Liver (tissue), 9 donors: ENCODE data around the gene MOSPD3. TPM values are rescaled to one million over a fixed set of nuclear protein-coding genes. Genes with fewer than 3 reads are reported as not detected.

Experiments used
- DNase-seq: peaks from one replicate; pipeline ENCODE4 v3.0.0-alpha.2; 2017; ENCODE audit warnings: low spot score
- H3K27ac ChIP-seq, 2 donors: one replicate each; pipeline ENCODE4 v1.7.0; 2013; ENCODE audit warnings: inconsistent platforms in 2 of 2, low read length in 2 of 2, control low read depth in 1 of 2, low read depth in 1 of 2, mild to moderate bottlenecking in 1 of 2
- H3K27me3 ChIP-seq, 4 donors: one replicate each; pipeline versions ENCODE4 v1.6.1 to v1.7.0; 2013; ENCODE audit warnings: low read length in 3 of 4, inconsistent platforms in 1 of 4, mild to moderate bottlenecking in 1 of 4, moderate library complexity in 1 of 4; ENCODE audit not compliant: control insufficient read depth in 4 of 4, insufficient read depth in 4 of 4
- H3K36me3 ChIP-seq, 4 donors: one replicate each; pipeline versions ENCODE4 v1.6.1 to v1.7.0; 2013; ENCODE audit warnings: low read length in 3 of 4, mild to moderate bottlenecking in 3 of 4, low read depth in 1 of 4, moderate library complexity in 1 of 4; ENCODE audit not compliant: control insufficient read depth in 4 of 4, insufficient read depth in 3 of 4
- H3K4me1 ChIP-seq, 4 donors: one replicate each; pipeline versions ENCODE4 v1.6.1 to v1.7.0; 2013; ENCODE audit warnings: low read length in 3 of 4, mild to moderate bottlenecking in 3 of 4, moderate library complexity in 1 of 4; ENCODE audit not compliant: control insufficient read depth in 4 of 4, insufficient read depth in 4 of 4
- H3K4me3 ChIP-seq, 3 donors: one replicate each; pipeline versions ENCODE4 v1.6.1 to v1.7.0; 2013; ENCODE audit warnings: low read length in 3 of 3, control low read depth in 1 of 3, low read depth in 1 of 3, mild to moderate bottlenecking in 1 of 3
- H3K9ac ChIP-seq, 2 donors: one replicate each; pipeline ENCODE4 v1.7.0; 2013; ENCODE audit warnings: low read length in 2 of 2, mild to moderate bottlenecking in 2 of 2, moderate library complexity in 2 of 2, control low read depth in 1 of 2, low read depth in 1 of 2
- H3K9me3 ChIP-seq, 4 donors: one replicate each; pipeline versions ENCODE4 v1.6.1 to v1.7.0; 2013; ENCODE audit warnings: low read length in 3 of 4; ENCODE audit not compliant: control insufficient read depth in 4 of 4
- EGR1 ChIP-seq, 2 donors: IDR thresholded peaks; 2 replicates each; pipeline ENCODE4 v1.6.1; 2016 to 2018; ENCODE audit warnings: antibody characterized with exemption in 2 of 2, low read depth in 2 of 2
- FOXA1 ChIP-seq: IDR thresholded peaks from 2 replicates; pipeline ENCODE4 v1.6.1; 2016; ENCODE audit warnings: antibody characterized with exemption
- FOXA2 ChIP-seq: IDR thresholded peaks from 2 replicates; pipeline ENCODE4 v1.6.1; 2016; ENCODE audit warnings: antibody characterized with exemption
- GABPA ChIP-seq, 2 donors: IDR thresholded peaks in 1 of 2; conservative IDR thresholded peaks in 1 of 2; 2 replicates each; pipeline ENCODE4 v1.6.1; 2016; ENCODE audit warnings: antibody characterized with exemption in 2 of 2, mild to moderate bottlenecking in 1 of 2, moderate library complexity in 1 of 2
- HNF4A ChIP-seq, 2 donors: conservative IDR thresholded peaks; 2 replicates each; pipeline ENCODE4 v1.6.1; 2016; ENCODE audit warnings: antibody characterized with exemption in 2 of 2, mild to moderate bottlenecking in 2 of 2
- HNF4G ChIP-seq: IDR thresholded peaks from 2 replicates; pipeline ENCODE4 v1.6.1; 2016; ENCODE audit warnings: antibody characterized with exemption
- JUND ChIP-seq, 2 donors: IDR thresholded peaks; 2 replicates each; pipeline ENCODE4 v1.6.1; 2016; ENCODE audit warnings: antibody characterized with exemption in 2 of 2
- NR2F2 ChIP-seq: IDR thresholded peaks from 2 replicates; pipeline ENCODE4 v1.6.1; 2016; ENCODE audit warnings: antibody characterized with exemption
- RAD21 ChIP-seq, 2 donors: IDR thresholded peaks; 2 replicates each; pipeline ENCODE4 v1.6.1; 2016; ENCODE audit warnings: antibody characterized with exemption in 2 of 2, mild to moderate bottlenecking in 2 of 2
- RXRA ChIP-seq, 2 donors: IDR thresholded peaks; 2 replicates each; pipeline ENCODE4 v1.6.1; 2017 to 2018; ENCODE audit warnings: antibody characterized with exemption in 2 of 2, mild to moderate bottlenecking in 1 of 2
- SP1 ChIP-seq: IDR thresholded peaks from 2 replicates; pipeline ENCODE4 v1.6.1; 2018; ENCODE audit warnings: antibody characterized with exemption, mild to moderate bottlenecking
- TAF1 ChIP-seq: conservative IDR thresholded peaks from 2 replicates; pipeline ENCODE4 v1.6.1; 2016; ENCODE audit warnings: antibody characterized with exemption, mild to moderate bottlenecking
- YY1 ChIP-seq: IDR thresholded peaks from 2 replicates; pipeline ENCODE4 v1.6.1; 2016; ENCODE audit warnings: antibody characterized with exemption, mild to moderate bottlenecking
- WGBS: extraction: QIAGEN DNeasy Blood & Tissue Kit; methylation state at CpG from one replicate; pipeline ENCODE4 v1.1.7; 2013; 5-methylcytosine and 5-hydroxymethylcytosine counted together
- polyA plus RNA-seq, 2 donors: library from polyadenylated mRNA; stranded (reverse) in 1 of 2; unstranded in 1 of 2; fragments of 200-250 nt in 1 of 2; fragments of >200 nt in 1 of 2; fragmentation: Nextera tagmentation in 1 of 2; extraction: Ambion mirVana in 1 of 2; gene quantifications; one replicate each; pipeline versions ENCODE4 v1.2.1 to v1.2.3, GENCODE V29; 2013 to 2015
- total RNA-seq, 2 donors: library from RNA; depleted of rRNA; stranded (reverse); fragments of >200 nt; gene quantifications; one replicate each; pipeline ENCODE4 v1.2.3, GENCODE V29; 2014
- TF ChIP-seq, protein P1 (sequence below): IDR thresholded peaks from 2 replicates; pipeline ENCODE4 v1.6.1; 2016; ENCODE audit warnings: antibody characterized with exemption
- TF ChIP-seq, protein P2 (sequence below): fragments of 150-350 bp; IDR thresholded peaks from 2 replicates; pipeline ENCODE4 v1.5.1; 2017; ENCODE audit warnings: improper control_type of control experiment, low read depth, low read length; ENCODE audit not compliant: missing input control
- TF ChIP-seq, protein P3 (sequence below): IDR thresholded peaks from 2 replicates; pipeline ENCODE4 v1.6.1; 2016; ENCODE audit warnings: antibody characterized with exemption
- TF ChIP-seq, protein P4 (sequence below): IDR thresholded peaks from 2 replicates; pipeline ENCODE4 v1.6.1; 2016; ENCODE audit warnings: antibody characterized with exemption, mild to moderate bottlenecking
- TF ChIP-seq, protein P5 (sequence below): IDR thresholded peaks from 2 replicates; pipeline ENCODE4 v1.6.1; 2016; ENCODE audit warnings: antibody characterized with exemption
- donor health status: healthy.
- donor health status: healthy.
- donor health status: healthy.
- donor health status: healthy.
- donor health status: healthy.

The MOSPD3 gene
- total and polyA plus RNA-seq, 4 donors = 3.5 to 15.7 (median 8.6) TPM

DNA sequence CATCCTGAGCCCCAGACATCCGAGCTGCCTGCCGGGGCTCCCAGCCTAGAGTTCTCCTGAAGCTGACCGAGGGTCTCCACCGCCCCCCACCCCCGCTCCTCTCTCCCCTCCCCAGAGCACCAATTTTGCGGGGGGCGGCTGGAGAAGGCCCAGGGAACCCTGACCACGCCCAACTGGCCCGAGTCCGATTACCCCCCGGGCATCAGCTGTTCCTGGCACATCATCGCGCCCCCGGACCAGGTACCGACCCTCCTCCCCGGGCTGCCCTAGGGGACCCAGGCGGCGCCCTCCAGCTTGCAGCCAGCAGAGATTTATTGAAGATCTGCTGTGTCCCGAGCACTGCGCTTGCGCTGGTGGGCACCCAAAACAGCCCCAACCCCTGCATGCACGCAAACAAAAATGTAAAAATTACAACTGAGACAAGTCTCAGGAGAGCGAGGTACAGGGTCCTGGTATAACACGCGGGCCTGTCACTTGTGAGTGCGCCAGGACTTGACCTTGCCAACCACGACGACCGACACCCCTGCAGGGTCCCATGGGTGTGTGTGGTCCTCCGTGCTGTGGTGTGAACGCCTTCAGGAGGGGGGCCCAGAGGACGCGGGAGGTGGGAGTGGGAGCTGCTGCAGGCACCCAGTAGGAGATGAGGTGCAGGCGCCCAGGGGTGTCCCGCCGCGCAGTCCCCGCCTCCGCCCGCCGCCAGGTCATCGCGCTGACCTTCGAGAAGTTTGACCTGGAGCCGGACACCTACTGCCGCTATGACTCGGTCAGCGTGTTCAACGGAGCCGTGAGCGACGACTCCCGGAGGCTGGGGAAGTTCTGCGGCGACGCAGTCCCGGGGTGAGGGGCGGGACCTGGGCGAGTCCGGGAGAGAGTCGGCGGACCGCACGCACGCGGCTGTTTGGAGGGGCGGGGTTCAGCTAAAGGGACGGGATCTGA is 7.1 kb upstream of the MOSPD3 start:
- peak overlapping the region; percentile 60 to 67 for H3K27ac ChIP-seq
- no peak overlapping the region for H3K9ac ChIP-seq
- no peaks in the 10 kb centered on the region for H3K9me3 ChIP-seq
- no peaks in the 10 kb centered on the region for H3K27me3 ChIP-seq
- peak overlapping the region in 2 of 3 donors; percentile 64 to 74 for H3K4me3 ChIP-seq
- DNase-seq = no peak
- TF ChIP-seq, protein P1, sequence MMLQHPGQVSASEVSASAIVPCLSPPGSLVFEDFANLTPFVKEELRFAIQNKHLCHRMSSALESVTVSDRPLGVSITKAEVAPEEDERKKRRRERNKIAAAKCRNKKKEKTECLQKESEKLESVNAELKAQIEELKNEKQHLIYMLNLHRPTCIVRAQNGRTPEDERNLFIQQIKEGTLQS = no peak
- TF ChIP-seq JUND (IDR thresholded peaks at IDR 0.05) (no peak), HNF4G (no peak), NR2F2 (no peak), SP1 (peak; percentile 17), HNF4A (conservative IDR thresholded peaks at IDR 0.05) (peak in 1 of 2 donors; percentile 11), TAF1 (no peak), FOXA2 (no peak)
- TF ChIP-seq, protein P2, sequence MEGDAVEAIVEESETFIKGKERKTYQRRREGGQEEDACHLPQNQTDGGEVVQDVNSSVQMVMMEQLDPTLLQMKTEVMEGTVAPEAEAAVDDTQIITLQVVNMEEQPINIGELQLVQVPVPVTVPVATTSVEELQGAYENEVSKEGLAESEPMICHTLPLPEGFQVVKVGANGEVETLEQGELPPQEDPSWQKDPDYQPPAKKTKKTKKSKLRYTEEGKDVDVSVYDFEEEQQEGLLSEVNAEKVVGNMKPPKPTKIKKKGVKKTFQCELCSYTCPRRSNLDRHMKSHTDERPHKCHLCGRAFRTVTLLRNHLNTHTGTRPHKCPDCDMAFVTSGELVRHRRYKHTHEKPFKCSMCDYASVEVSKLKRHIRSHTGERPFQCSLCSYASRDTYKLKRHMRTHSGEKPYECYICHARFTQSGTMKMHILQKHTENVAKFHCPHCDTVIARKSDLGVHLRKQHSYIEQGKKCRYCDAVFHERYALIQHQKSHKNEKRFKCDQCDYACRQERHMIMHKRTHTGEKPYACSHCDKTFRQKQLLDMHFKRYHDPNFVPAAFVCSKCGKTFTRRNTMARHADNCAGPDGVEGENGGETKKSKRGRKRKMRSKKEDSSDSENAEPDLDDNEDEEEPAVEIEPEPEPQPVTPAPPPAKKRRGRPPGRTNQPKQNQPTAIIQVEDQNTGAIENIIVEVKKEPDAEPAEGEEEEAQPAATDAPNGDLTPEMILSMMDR = no peak
- TF ChIP-seq, protein P3, sequence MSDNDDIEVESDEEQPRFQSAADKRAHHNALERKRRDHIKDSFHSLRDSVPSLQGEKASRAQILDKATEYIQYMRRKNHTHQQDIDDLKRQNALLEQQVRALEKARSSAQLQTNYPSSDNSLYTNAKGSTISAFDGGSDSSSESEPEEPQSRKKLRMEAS = peak; percentile 22
- 10% methylated on average over 68 of the region's 68 CpGs for WGBS
- no peaks in the 10 kb centered on the region for H3K36me3 ChIP-seq
- H3K4me1 ChIP-seq = peaks cover 8 to 37% (median 21%) of the 10 kb centered on the region in 4 donors

DNA sequence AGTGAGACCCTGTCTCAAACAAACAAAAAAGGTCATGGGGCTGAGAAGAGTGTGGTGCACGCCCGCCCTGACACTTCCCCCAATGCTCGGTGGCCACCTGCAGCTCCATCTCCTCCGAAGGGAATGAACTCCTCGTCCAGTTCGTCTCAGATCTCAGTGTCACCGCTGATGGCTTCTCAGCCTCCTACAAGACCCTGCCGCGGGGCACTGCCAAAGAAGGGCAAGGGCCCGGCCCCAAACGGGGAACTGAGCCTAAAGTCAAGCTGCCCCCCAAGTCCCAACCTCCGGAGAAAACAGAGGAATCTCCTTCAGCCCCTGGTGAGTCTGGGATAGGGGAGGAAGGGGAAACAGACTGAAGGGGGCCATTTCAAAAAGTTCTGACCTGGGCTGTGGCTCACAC is 6.0 kb upstream of the MOSPD3 start:
- Histone ChIP-seq H3K9ac (no peak overlapping the region), H3K9me3 (no peaks in the 10 kb centered on the region), H3K36me3 (no peaks in the 10 kb centered on the region), H3K27ac (peak overlapping the region in 1 of 2 donors; percentile 60), H3K4me3 (no peak overlapping the region), H3K27me3 (no peaks in the 10 kb centered on the region), H3K4me1 (peaks cover 8 to 39% (median 22%) of the 10 kb centered on the region in 4 donors)
- no peak for TF ChIP-seq TAF1
- TF ChIP-seq RAD21 (IDR thresholded peaks at IDR 0.05) = no peak
- TF ChIP-seq, protein P1 = no peak
- no peak for TF ChIP-seq JUND (IDR thresholded peaks at IDR 0.05)
- TF ChIP-seq FOXA1 = no peak
- TF ChIP-seq EGR1 (IDR thresholded peaks at IDR 0.05; ENCODE audit: low read depth in 2 of 2) = no peak
- TF ChIP-seq, protein P4, sequence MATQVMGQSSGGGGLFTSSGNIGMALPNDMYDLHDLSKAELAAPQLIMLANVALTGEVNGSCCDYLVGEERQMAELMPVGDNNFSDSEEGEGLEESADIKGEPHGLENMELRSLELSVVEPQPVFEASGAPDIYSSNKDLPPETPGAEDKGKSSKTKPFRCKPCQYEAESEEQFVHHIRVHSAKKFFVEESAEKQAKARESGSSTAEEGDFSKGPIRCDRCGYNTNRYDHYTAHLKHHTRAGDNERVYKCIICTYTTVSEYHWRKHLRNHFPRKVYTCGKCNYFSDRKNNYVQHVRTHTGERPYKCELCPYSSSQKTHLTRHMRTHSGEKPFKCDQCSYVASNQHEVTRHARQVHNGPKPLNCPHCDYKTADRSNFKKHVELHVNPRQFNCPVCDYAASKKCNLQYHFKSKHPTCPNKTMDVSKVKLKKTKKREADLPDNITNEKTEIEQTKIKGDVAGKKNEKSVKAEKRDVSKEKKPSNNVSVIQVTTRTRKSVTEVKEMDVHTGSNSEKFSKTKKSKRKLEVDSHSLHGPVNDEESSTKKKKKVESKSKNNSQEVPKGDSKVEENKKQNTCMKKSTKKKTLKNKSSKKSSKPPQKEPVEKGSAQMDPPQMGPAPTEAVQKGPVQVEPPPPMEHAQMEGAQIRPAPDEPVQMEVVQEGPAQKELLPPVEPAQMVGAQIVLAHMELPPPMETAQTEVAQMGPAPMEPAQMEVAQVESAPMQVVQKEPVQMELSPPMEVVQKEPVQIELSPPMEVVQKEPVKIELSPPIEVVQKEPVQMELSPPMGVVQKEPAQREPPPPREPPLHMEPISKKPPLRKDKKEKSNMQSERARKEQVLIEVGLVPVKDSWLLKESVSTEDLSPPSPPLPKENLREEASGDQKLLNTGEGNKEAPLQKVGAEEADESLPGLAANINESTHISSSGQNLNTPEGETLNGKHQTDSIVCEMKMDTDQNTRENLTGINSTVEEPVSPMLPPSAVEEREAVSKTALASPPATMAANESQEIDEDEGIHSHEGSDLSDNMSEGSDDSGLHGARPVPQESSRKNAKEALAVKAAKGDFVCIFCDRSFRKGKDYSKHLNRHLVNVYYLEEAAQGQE = no peak
- no peak for TF ChIP-seq SP1
- TF ChIP-seq, protein P2 = no peak
- TF ChIP-seq HNF4A (conservative IDR thresholded peaks at IDR 0.05) = no peak
- TF ChIP-seq, protein P3 = no peak
- no peak for TF ChIP-seq HNF4G
- TF ChIP-seq, protein P5, sequence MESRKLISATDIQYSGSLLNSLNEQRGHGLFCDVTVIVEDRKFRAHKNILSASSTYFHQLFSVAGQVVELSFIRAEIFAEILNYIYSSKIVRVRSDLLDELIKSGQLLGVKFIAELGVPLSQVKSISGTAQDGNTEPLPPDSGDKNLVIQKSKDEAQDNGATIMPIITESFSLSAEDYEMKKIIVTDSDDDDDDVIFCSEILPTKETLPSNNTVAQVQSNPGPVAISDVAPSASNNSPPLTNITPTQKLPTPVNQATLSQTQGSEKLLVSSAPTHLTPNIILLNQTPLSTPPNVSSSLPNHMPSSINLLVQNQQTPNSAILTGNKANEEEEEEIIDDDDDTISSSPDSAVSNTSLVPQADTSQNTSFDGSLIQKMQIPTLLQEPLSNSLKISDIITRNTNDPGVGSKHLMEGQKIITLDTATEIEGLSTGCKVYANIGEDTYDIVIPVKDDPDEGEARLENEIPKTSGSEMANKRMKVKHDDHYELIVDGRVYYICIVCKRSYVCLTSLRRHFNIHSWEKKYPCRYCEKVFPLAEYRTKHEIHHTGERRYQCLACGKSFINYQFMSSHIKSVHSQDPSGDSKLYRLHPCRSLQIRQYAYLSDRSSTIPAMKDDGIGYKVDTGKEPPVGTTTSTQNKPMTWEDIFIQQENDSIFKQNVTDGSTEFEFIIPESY = no peak
- no peak for TF ChIP-seq FOXA2
- no peak for TF ChIP-seq YY1
- no peak for TF ChIP-seq GABPA (IDR thresholded peaks at IDR 0.05 in 1 of 2, conservative IDR thresholded peaks at IDR 0.05 in 1 of 2)
- TF ChIP-seq RXRA (IDR thresholded peaks at IDR 0.05) = no peak
- no peak for TF ChIP-seq NR2F2
- DNase-seq = no peak
- 94% methylated on average over 12 of the region's 12 CpGs for WGBS
